Stimulated activated CD4-positive, alpha-beta T cell treated with anti-CD3 and anti-CD28 coated beads, Interleukin-15, amount 100 ng/mL, for 24 hours (primary cell): Measurements from ENCODE around the gene GRAPL.
"Not testable (repeated sequence)": the region's sequence is repeated elsewhere in the genome, so short reads cannot be mapped to it uniquely, and the experiment has no call there.

Source experiments
- DNase-seq: peaks from one replicate; pipeline ENCODE4 v3.0.0-alpha.2; 2020

Gene GRAPL

GRCh38 chr17:19137959-19138358 is 10.6 kb downstream of the GRAPL start:
- not testable (repeated sequence) for DNase-seq

- DNase-seq = not testable (repeated sequence)
Measured at GRCh38 chr17:19141366-19142155, 14.2 kb downstream of the GRAPL start.

GRCh38 chr17:19142419-19142818 is 15.0 kb downstream of the GRAPL start:
- DNase-seq = peak; percentile 58

GRCh38 chr17:19143097-19143777 is 15.8 kb downstream of the GRAPL start:
- not testable (repeated sequence) for DNase-seq

GRCh38 chr17:19144373-19144772 is 17.0 kb downstream of the GRAPL start:
- DNase-seq = not testable (repeated sequence)

- not testable (repeated sequence) for DNase-seq
Measured at GRCh38 chr17:19145471-19145870, 18.1 kb downstream of the GRAPL start.

GRCh38 chr17:19150678-19151615 is 23.6 kb downstream of the GRAPL start:
- not testable (repeated sequence) for DNase-seq

- DNase-seq = not testable (repeated sequence)
Measured at GRCh38 chr17:19157628-19158027, 30.2 kb downstream of the GRAPL start.

GRCh38 chr17:19158478-19158877 is 31.1 kb downstream of the GRAPL start:
- DNase-seq = not testable (repeated sequence)

GRCh38 chr17:19158938-19159337 is 31.5 kb downstream of the GRAPL start:
- DNase-seq = not testable (repeated sequence)

- not testable (repeated sequence) for DNase-seq
Measured at GRCh38 chr17:19161308-19162107, 34.1 kb downstream of the GRAPL start.

GRCh38 chr17:19162384-19163216 is 35.2 kb downstream of the GRAPL start:
- not testable (repeated sequence) for DNase-seq

- not testable (repeated sequence) for DNase-seq
Measured at GRCh38 chr17:19174422-19174821, 47.0 kb downstream of the GRAPL start.

- DNase-seq = not testable (repeated sequence)
Measured at GRCh38 chr17:19175410-19175809, 48.0 kb downstream of the GRAPL start.

- not testable (repeated sequence) for DNase-seq
Measured at GRCh38 chr17:19181040-19181875, 53.9 kb downstream of the GRAPL start.

GRCh38 chr17:19187883-19188869 is 60.8 kb downstream of the GRAPL start:
- not testable (repeated sequence) for DNase-seq

- DNase-seq = not testable (repeated sequence)
Measured at GRCh38 chr17:19188870-19189708, 61.7 kb downstream of the GRAPL start.
